Thyroid gland (tissue), 4 donors: ENCODE measurements around the gene AGBL2.

Experiments used
- POLR2A ChIP-seq, 2 donors: fragments of 450-650 bp; IDR thresholded peaks; one replicate each; pipeline ENCODE4 v1.6.1; 2017; ENCODE audit warnings: antibody characterized with exemption in 2 of 2, mild to moderate bottlenecking in 2 of 2, moderate library complexity in 1 of 2
- TF ChIP-seq, protein P1 (sequence below), 6 experiments: fragments of 200-600 bp in 3 of 6; fragments of 450-650 bp in 3 of 6; sonication (generic) in 3 of 6; IDR thresholded peaks; one replicate each; pipeline ENCODE4 v1.5.1; 2016 to 2019; ENCODE audit warnings: antibody characterized with exemption in 6 of 6, mild to moderate bottlenecking in 2 of 6, inconsistent platforms in 1 of 6, moderate library complexity in 1 of 6

DNA sequence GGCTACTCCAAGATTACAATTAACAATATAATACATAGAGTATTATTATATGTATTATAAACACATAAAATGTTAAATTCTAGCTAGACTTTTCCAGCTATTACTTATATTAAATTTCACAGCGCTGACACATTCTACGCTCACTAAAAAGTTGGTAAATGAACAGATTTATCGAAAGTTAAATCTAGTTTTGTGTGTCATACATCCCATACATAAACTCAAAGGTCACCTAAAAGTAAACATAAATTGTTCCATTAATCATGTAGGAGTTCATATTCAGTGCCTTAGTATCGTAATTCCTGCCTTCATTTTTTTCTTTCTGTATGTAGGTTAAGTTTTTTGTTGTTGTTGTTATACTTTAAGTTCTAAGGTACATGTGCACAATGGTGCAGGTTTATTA is 41.0 kb upstream of the AGBL2 start:
- TF ChIP-seq POLR2A (IDR thresholded peaks at IDR 0.05): no peak
- TF ChIP-seq, protein P1, sequence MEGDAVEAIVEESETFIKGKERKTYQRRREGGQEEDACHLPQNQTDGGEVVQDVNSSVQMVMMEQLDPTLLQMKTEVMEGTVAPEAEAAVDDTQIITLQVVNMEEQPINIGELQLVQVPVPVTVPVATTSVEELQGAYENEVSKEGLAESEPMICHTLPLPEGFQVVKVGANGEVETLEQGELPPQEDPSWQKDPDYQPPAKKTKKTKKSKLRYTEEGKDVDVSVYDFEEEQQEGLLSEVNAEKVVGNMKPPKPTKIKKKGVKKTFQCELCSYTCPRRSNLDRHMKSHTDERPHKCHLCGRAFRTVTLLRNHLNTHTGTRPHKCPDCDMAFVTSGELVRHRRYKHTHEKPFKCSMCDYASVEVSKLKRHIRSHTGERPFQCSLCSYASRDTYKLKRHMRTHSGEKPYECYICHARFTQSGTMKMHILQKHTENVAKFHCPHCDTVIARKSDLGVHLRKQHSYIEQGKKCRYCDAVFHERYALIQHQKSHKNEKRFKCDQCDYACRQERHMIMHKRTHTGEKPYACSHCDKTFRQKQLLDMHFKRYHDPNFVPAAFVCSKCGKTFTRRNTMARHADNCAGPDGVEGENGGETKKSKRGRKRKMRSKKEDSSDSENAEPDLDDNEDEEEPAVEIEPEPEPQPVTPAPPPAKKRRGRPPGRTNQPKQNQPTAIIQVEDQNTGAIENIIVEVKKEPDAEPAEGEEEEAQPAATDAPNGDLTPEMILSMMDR (IDR thresholded peaks at IDR 0.05): no peak
